Keratinocyte (primary cell): ENCODE results near the gene NTHL1. TPM values are rescaled to one million over a fixed set of nuclear protein-coding genes. Genes with fewer than 3 reads are reported as not detected.
A peak's percentile ranks its signal among the peaks of the same experiment; 100 is the strongest.

Experiments
- DNase-seq: peaks from one replicate; pipeline ENCODE4 v3.0.0-alpha.2; 2011; ENCODE audit warnings: low read depth, missing footprints, low spot score
- FAIRE-seq: peaks from 2 replicates; lab custom pipeline; 2011; peaks lifted over from hg19 to GRCh38; lab: Jason Lieb, UNC
- H2AFZ ChIP-seq: 2 replicates; pipeline ENCODE4 v1.6.0; 2012; ENCODE audit warnings: low read length, control low read depth, inconsistent platforms; ENCODE audit not compliant: control insufficient read depth
- H3K27ac ChIP-seq: 2 replicates; pipeline ENCODE4 v1.5.1; 2011; ENCODE audit warnings: low read length; ENCODE audit not compliant: control insufficient read depth, insufficient read depth
- H3K27me3 ChIP-seq: 3 replicates; pipeline ENCODE4 v1.6.0; 2011; ENCODE audit warnings: low read length; ENCODE audit not compliant: control insufficient read depth, insufficient read depth; ENCODE audit errors: extremely low read depth
- H3K36me3 ChIP-seq, 2 experiments: 2 replicates in 1 of 2; 3 replicates in 1 of 2; pipeline ENCODE4 v1.5.1; 2011; ENCODE audit warnings: low read length in 2 of 2, mild to moderate bottlenecking in 1 of 2; ENCODE audit not compliant: control insufficient read depth in 2 of 2, insufficient read depth in 2 of 2; ENCODE audit errors: extremely low read depth in 1 of 2
- H3K4me1 ChIP-seq: 3 replicates; pipeline ENCODE4 v1.5.1; 2011; ENCODE audit warnings: low read length; ENCODE audit not compliant: control insufficient read depth, insufficient read depth; ENCODE audit errors: extremely low read depth
- H3K4me2 ChIP-seq: 3 replicates; pipeline ENCODE4 v1.6.0; 2011; ENCODE audit warnings: low read depth, low read length; ENCODE audit not compliant: control insufficient read depth, insufficient read depth; ENCODE audit errors: extremely low read depth
- H3K4me3 ChIP-seq, 3 experiments: fragments of 200-600 bp in 1 of 3; sonication (generic) in 1 of 3; 2 replicates in 2 of 3; 3 replicates in 1 of 3; pipeline ENCODE4 v1.5.1; 2011 to 2016; ENCODE audit warnings: low read length in 3 of 3, mild to moderate bottlenecking in 3 of 3, control low read depth in 2 of 3, inconsistent platforms in 1 of 3, low read depth in 1 of 3, mixed read lengths in 1 of 3, mixed run types in 1 of 3, moderate library complexity in 1 of 3; ENCODE audit not compliant: control insufficient read depth in 2 of 3, insufficient read depth in 2 of 3; ENCODE audit errors: extremely low read depth in 1 of 3
- H3K79me2 ChIP-seq: 2 replicates; pipeline ENCODE4 v1.6.0; 2012; ENCODE audit warnings: low read length; ENCODE audit not compliant: control insufficient read depth, insufficient read depth
- H3K9ac ChIP-seq: 3 replicates; pipeline ENCODE4 v1.6.0; 2011; ENCODE audit warnings: low read length; ENCODE audit not compliant: control insufficient read depth, insufficient read depth; ENCODE audit errors: extremely low read depth
- H3K9me1 ChIP-seq: 3 replicates; pipeline ENCODE4 v1.6.0; 2011; ENCODE audit warnings: low read length; ENCODE audit not compliant: control insufficient read depth, insufficient read depth; ENCODE audit errors: extremely low read depth
- H3K9me3 ChIP-seq: 2 replicates; pipeline ENCODE4 v1.5.1; 2012; ENCODE audit warnings: low read depth, low read length; ENCODE audit not compliant: control insufficient read depth
- H4K20me1 ChIP-seq: 3 replicates; pipeline ENCODE4 v1.6.0; 2011; ENCODE audit warnings: low read length; ENCODE audit not compliant: control insufficient read depth, insufficient read depth; ENCODE audit errors: extremely low read depth
- CTCF ChIP-seq, 3 experiments: IDR thresholded peaks in 1 of 3; conservative IDR thresholded peaks in 1 of 3; optimal IDR thresholded peaks in 1 of 3; 2 replicates in 2 of 3; 3 replicates in 1 of 3; pipeline versions ENCODE3 to v1.5.1; 2011; ENCODE audit warnings: low read length in 3 of 3, mild to moderate bottlenecking in 3 of 3, moderate library complexity in 2 of 3, control low read depth in 1 of 3, inconsistent platforms in 1 of 3; ENCODE audit not compliant: insufficient read depth in 2 of 3; ENCODE audit errors: extremely low read depth in 1 of 3
- EZH2 ChIP-seq: IDR thresholded peaks from one replicate; pipeline ENCODE4 v1.6.1; 2012; ENCODE audit warnings: inconsistent platforms, mild to moderate bottlenecking, low read length, moderate library complexity
- dilution Hi-C: fragments of 300-500 bp; cut with MboI; formaldehyde crosslinking; loops from one replicate; pipeline ENCODE4 v1.7.0; 2020; ENCODE audit warnings: low sequenced_read_pairs; ENCODE audit not compliant: extremely low pct_ligation_motif_present
- polyA plus RNA-seq, 5 experiments: library from polyadenylated mRNA; depleted of rRNA in 3 of 5; stranded (reverse) in 3 of 5; stranded (forward) in 1 of 5; unstranded in 1 of 5; fragments of >200 nt; gene quantifications; 1 replicate in 1 of 5; 2 replicates in 3 of 5; 3 replicates in 1 of 5; pipeline versions ENCODE4 v1.2.1 to v1.2.3, GENCODE V29; 2011 to 2012; ENCODE audit warnings: missing spikeins in 2 of 5, low read depth in 1 of 5, low replicate concordance in 1 of 5

Gene NTHL1
- polyA plus RNA-seq, 1 donor (not counting 4 experiments of a cell fraction or from before 2014, with no cell fraction given): 8.5 TPM

- Histone ChIP-seq H3K9ac (no peak overlapping the region), H3K79me2 (peaks cover 75% of the 10 kb centered on the region), H3K9me3 (no peaks in the 10 kb centered on the region), H4K20me1 (peaks cover 58% of the 10 kb centered on the region), H3K27me3 (no peaks in the 10 kb centered on the region), H3K4me2 (no peak overlapping the region), H3K27ac (no peak overlapping the region), H3K4me3 (no peak overlapping the region), H3K4me1 (peaks cover 29% of the 10 kb centered on the region), H3K9me1 (no peaks in the 10 kb centered on the region), H2AFZ (no peak overlapping the region), H3K36me3 (peaks cover 27 to 74% of the 10 kb centered on the region in 2 experiments)
- DNase-seq (no peak), FAIRE-seq (no peak)
- peak; percentile 89 to 98 (median 94) for TF ChIP-seq CTCF (optimal IDR thresholded peaks at IDR 0.05 in 1 of 3, IDR thresholded peaks at IDR 0.05 in 1 of 3, conservative IDR thresholded peaks at IDR 0.05 in 1 of 3; ENCODE audit: extremely low read depth in 1 of 3, insufficient read depth in 2 of 3, low read length in 3 of 3)
- no peak for TF ChIP-seq EZH2
- dilution Hi-C loops: no loop called here
Measured at GRCh38 chr16:2003827-2004641, 43.6 kb downstream of the NTHL1 start.

- H3K9me3 ChIP-seq: no peaks in the 10 kb centered on the region
- H3K79me2 ChIP-seq: peaks cover 68% of the 10 kb centered on the region
- H3K4me2 ChIP-seq: no peak overlapping the region
- peaks cover 58% of the 10 kb centered on the region for H4K20me1 ChIP-seq
- no peak for TF ChIP-seq CTCF (optimal IDR thresholded peaks at IDR 0.05 in 1 of 3, IDR thresholded peaks at IDR 0.05 in 1 of 3, conservative IDR thresholded peaks at IDR 0.05 in 1 of 3; ENCODE audit: extremely low read depth in 1 of 3, insufficient read depth in 2 of 3, low read length in 3 of 3)
- TF ChIP-seq EZH2: no peak
- DNase-seq (no peak), FAIRE-seq (no peak)
- H3K4me3 ChIP-seq: no peak overlapping the region
- dilution Hi-C loops: no loop called here
- H3K27ac ChIP-seq: no peak overlapping the region
- no peak overlapping the region for H2AFZ ChIP-seq
- no peak overlapping the region for H3K9ac ChIP-seq
- H3K27me3 ChIP-seq: no peaks in the 10 kb centered on the region
- peaks cover 27% of the 10 kb centered on the region for H3K4me1 ChIP-seq
- H3K9me1 ChIP-seq: no peaks in the 10 kb centered on the region
- peaks cover 31 to 71% of the 10 kb centered on the region in 2 experiments for H3K36me3 ChIP-seq
Measured at GRCh38 chr16:2003231-2003826, 44.3 kb downstream of the NTHL1 start.
